ENCODE data around the gene TMIGD1. TPM values are rescaled to one million over a fixed set of nuclear protein-coding genes. Genes with fewer than 3 reads are reported as not detected.

The TMIGD1 gene
- total RNA-seq, 1 experiment from 2014 or later: not detected

- no peaks in the 10 kb centered on the region for H3K9me3 ChIP-seq (ENCODE audit: control insufficient read depth, low read depth, low read length)
- no peak overlapping the region for H3K23ac ChIP-seq (ENCODE audit: insufficient read length, low read depth, low read length)
- H3K4me1 ChIP-seq (ENCODE audit: insufficient read depth, low read length): no peaks in the 10 kb centered on the region
- WGBS (ENCODE audit: extremely low coverage, insufficient read length, low lambda C conversion rate): no CpG with 5 or more reads among the region's 1 CpG
- no peak overlapping the region for H2AK5ac ChIP-seq (ENCODE audit: insufficient read length, low read length)
- no peak overlapping the region for H3K56ac ChIP-seq (ENCODE audit: insufficient read length, low read depth, low read length)
- no peak overlapping the region for H2BK5ac ChIP-seq (ENCODE audit: insufficient read length, low read length)
- no peak for DNase-seq
- H3K79me1 ChIP-seq (ENCODE audit: insufficient read depth, low read depth, low read length, poor library complexity, severe bottlenecking): no peaks in the 10 kb centered on the region
- H3K4me2 ChIP-seq (ENCODE audit: insufficient read depth, insufficient read length, low read length): no peak overlapping the region
- no peak overlapping the region for H3K18ac ChIP-seq (ENCODE audit: insufficient read length, low read depth, low read length)
- H2BK120ac ChIP-seq (ENCODE audit: low read depth, low read length, poor library complexity, severe bottlenecking): no peak overlapping the region
- H3K27ac ChIP-seq (ENCODE audit: insufficient read length, low read depth, low read length): no peak overlapping the region
- no peak overlapping the region for H3K9ac ChIP-seq (ENCODE audit: extremely low read depth, insufficient read length, low read length)
- no peaks in the 10 kb centered on the region for H3K79me2 ChIP-seq (ENCODE audit: insufficient read depth, low read length)
- no peaks in the 10 kb centered on the region for H3K23me2 ChIP-seq (ENCODE audit: insufficient read length, low read depth, low read length, poor library complexity, severe bottlenecking)
- no peak overlapping the region for H3K4ac ChIP-seq (ENCODE audit: low read depth, low read length)
- H4K20me1 ChIP-seq (ENCODE audit: control insufficient read depth, insufficient read depth, insufficient read length): no peaks in the 10 kb centered on the region
- no peak overlapping the region for H4K91ac ChIP-seq (ENCODE audit: insufficient read length, low read depth, low read length)
- H2BK12ac ChIP-seq (ENCODE audit: insufficient read length, low read depth, low read length): no peak overlapping the region
- no peaks in the 10 kb centered on the region for H3K9me3 Mint-ChIP-seq
- no peaks in the 10 kb centered on the region for H3K4me1 Mint-ChIP-seq
- H3K36me3 Mint-ChIP-seq (ENCODE audit: insufficient read depth in 1 of 3, low read depth in 3 of 3): no peaks in the 10 kb centered on the region
- peaks cover 9% of the 10 kb centered on the region; the same call in 1 of the 2 replicates for H3K27me3 Mint-ChIP-seq (ENCODE audit: low read depth)
- no peak overlapping the region for H3K4me3 Mint-ChIP-seq
- H4K8ac ChIP-seq (replicated peaks; ENCODE audit: insufficient read length, low read depth, low read length): no peak overlapping the region
- H4K5ac ChIP-seq (ENCODE audit: insufficient read length, low read depth, low read length): no peak overlapping the region
- no peak overlapping the region for H3T11ph ChIP-seq (ENCODE audit: low read length)
- no peak overlapping the region for H2BK15ac ChIP-seq (ENCODE audit: low read depth, low read length)
- H2BK20ac ChIP-seq (ENCODE audit: low read depth, low read length, poor library complexity, severe bottlenecking): no peak overlapping the region
- no peak overlapping the region for H2AFZ ChIP-seq (ENCODE audit: low read length)
- H3K27me3 ChIP-seq (ENCODE audit: insufficient read depth, low read length): no peaks in the 10 kb centered on the region
- no peak overlapping the region for H3K14ac ChIP-seq (ENCODE audit: insufficient read depth, low read length)
- TF ChIP-seq CTCF (conservative IDR thresholded peaks at IDR 0.05): no peak
- H3K27ac Mint-ChIP-seq: no peak overlapping the region
Measured at GRCh38 chr17:30316736-30317135, 17.1 kb downstream of the TMIGD1 start.
